Measurements from ENCODE around the gene NCAPD2. TPM values are rescaled to one million over a fixed set of nuclear protein-coding genes. Genes with fewer than 3 reads are reported as not detected.

The NCAPD2 gene
- total RNA-seq, 1 experiment from 2014 or later = 266 TPM

DNA sequence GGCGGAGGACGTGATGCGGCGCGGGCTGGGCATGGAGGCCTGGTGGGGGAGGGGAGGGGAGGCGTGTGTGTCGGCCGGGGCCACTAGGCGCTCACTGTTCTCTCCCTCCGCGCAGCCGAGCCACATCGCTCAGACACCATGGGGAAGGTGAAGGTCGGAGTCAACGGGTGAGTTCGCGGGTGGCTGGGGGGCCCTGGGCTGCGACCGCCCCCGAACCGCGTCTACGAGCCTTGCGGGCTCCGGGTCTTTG, 40.7 kb downstream of the NCAPD2 start:
- DNase-seq = no peak
- ChIA-PET POLR2A (ENCODE audit: unreplicated experiment) (interaction anchor here (0.6 to 1.1 kb wide), 8 partner anchors 22 to 317 kb away, joined by 3 to 33 read pairs (median 13); partner anchors contain the start of genes LTBR, NOP2 and ZNF384), CTCF (interaction anchor here (0.7 to 0.9 kb wide), 2 partner anchors 32 to 338 kb away, joined by 4 read pairs; no protein-coding TSS in a partner anchor)
- Histone ChIP-seq H3F3A (ENCODE audit: insufficient read depth, low read depth) (peaks cover 93% of the 10 kb centered on the region), H3K4me2 (peak overlapping the region; percentile 96), H2AFZ (no peak overlapping the region), H3K9me3 (ENCODE audit: insufficient read depth, low read depth) (no peaks in the 10 kb centered on the region), H3K4me3 (peak overlapping the region; percentile 97), H3K4me1 (replicated peaks; ENCODE audit: insufficient read depth) (peaks cover 51% of the 10 kb centered on the region), H4K20me1 (ENCODE audit: insufficient read depth) (peaks cover 45% of the 10 kb centered on the region), H3K36me3 (ENCODE audit: low read depth) (peaks cover 51% of the 10 kb centered on the region), H3K79me2 (ENCODE audit: low read depth) (peaks cover 65% of the 10 kb centered on the region), H3K9me2 (ENCODE audit: insufficient read depth) (no peaks in the 10 kb centered on the region), H3K27me3 (ENCODE audit: insufficient read depth, low read depth) (no peaks in the 10 kb centered on the region), H3K27ac (peak overlapping the region; percentile 83)
- intact Hi-C loops (cut with micrococcal nuclease; ENCODE audit: unreplicated experiment) = loop anchor here (1.0 to 10.0 kb wide), 5 partner anchors 64 to 550 kb away; partner anchors contain the start of gene VAMP1
- no peak for TF ChIP-seq EZH2 (IDR thresholded peaks at IDR 0.05; ENCODE audit: low read depth)
- TF ChIP-seq, protein P1, sequence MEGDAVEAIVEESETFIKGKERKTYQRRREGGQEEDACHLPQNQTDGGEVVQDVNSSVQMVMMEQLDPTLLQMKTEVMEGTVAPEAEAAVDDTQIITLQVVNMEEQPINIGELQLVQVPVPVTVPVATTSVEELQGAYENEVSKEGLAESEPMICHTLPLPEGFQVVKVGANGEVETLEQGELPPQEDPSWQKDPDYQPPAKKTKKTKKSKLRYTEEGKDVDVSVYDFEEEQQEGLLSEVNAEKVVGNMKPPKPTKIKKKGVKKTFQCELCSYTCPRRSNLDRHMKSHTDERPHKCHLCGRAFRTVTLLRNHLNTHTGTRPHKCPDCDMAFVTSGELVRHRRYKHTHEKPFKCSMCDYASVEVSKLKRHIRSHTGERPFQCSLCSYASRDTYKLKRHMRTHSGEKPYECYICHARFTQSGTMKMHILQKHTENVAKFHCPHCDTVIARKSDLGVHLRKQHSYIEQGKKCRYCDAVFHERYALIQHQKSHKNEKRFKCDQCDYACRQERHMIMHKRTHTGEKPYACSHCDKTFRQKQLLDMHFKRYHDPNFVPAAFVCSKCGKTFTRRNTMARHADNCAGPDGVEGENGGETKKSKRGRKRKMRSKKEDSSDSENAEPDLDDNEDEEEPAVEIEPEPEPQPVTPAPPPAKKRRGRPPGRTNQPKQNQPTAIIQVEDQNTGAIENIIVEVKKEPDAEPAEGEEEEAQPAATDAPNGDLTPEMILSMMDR (conservative IDR thresholded peaks at IDR 0.05) = no peak
- no TSS peak for BruUV-seq (replicated peaks)

- Histone ChIP-seq H3K9me2 (ENCODE audit: insufficient read depth) (no peaks in the 10 kb centered on the region), H3K4me1 (replicated peaks; ENCODE audit: insufficient read depth) (peaks cover 51% of the 10 kb centered on the region), H3K36me3 (ENCODE audit: low read depth) (peaks cover 46% of the 10 kb centered on the region), H2AFZ (no peak overlapping the region), H3K4me2 (peak overlapping the region; percentile 96), H3K9me3 (ENCODE audit: insufficient read depth, low read depth) (no peaks in the 10 kb centered on the region), H3K79me2 (ENCODE audit: low read depth) (peaks cover 60% of the 10 kb centered on the region), H3K27me3 (ENCODE audit: insufficient read depth, low read depth) (no peaks in the 10 kb centered on the region), H3F3A (ENCODE audit: insufficient read depth, low read depth) (peaks cover 93% of the 10 kb centered on the region), H3K4me3 (peak overlapping the region; percentile 97), H3K27ac (peak overlapping the region; percentile 83), H4K20me1 (ENCODE audit: insufficient read depth) (peaks cover 45% of the 10 kb centered on the region)
- TF ChIP-seq, protein P1 (conservative IDR thresholded peaks at IDR 0.05) = no peak
- no peak for TF ChIP-seq EZH2 (IDR thresholded peaks at IDR 0.05; ENCODE audit: low read depth)
- DNase-seq = peak; percentile 72 to 76
- ChIA-PET POLR2A (ENCODE audit: unreplicated experiment) (interaction anchor here (0.6 to 1.1 kb wide), 4 partner anchors 12 to 316 kb away, joined by 3 to 4 read pairs (median 3); no protein-coding TSS in a partner anchor), CTCF (interaction anchor here (0.7 kb wide), 1 partner anchor 339 kb away, joined by 4 read pairs; no protein-coding TSS in a partner anchor)
- BruUV-seq (replicated peaks) = TSS peak; percentile 42
- intact Hi-C loops (cut with micrococcal nuclease; ENCODE audit: unreplicated experiment) = loop anchor here (1.0 to 10.0 kb wide), 5 partner anchors 65 to 550 kb away; partner anchors contain the start of gene VAMP1
Measured at GRCh38 chr12:6534945-6535696, 41.2 kb downstream of the NCAPD2 start.

DNA sequence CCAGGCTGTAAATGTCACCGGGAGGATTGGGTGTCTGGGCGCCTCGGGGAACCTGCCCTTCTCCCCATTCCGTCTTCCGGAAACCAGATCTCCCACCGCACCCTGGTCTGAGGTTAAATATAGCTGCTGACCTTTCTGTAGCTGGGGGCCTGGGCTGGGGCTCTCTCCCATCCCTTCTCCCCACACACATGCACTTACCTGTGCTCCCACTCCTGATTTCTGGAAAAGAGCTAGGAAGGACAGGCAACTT, 41.7 kb downstream of the NCAPD2 start:
- no TSS peak for BruUV-seq (replicated peaks)
- H3K36me3 ChIP-seq (ENCODE audit: low read depth) = peaks cover 42% of the 10 kb centered on the region
- H3K4me1 ChIP-seq (replicated peaks; ENCODE audit: insufficient read depth) = peaks cover 50% of the 10 kb centered on the region
- H3K79me2 ChIP-seq (ENCODE audit: low read depth) = peaks cover 55% of the 10 kb centered on the region
- DNase-seq = no peak
- no peaks in the 10 kb centered on the region for H3K9me2 ChIP-seq (ENCODE audit: insufficient read depth)
- intact Hi-C loops (cut with micrococcal nuclease; ENCODE audit: unreplicated experiment) = loop anchor here (10.0 kb wide), 3 partner anchors 321 to 551 kb away; no protein-coding TSS in a partner anchor
- no peaks in the 10 kb centered on the region for H3K27me3 ChIP-seq (ENCODE audit: insufficient read depth, low read depth)
- no peak for TF ChIP-seq EZH2 (IDR thresholded peaks at IDR 0.05; ENCODE audit: low read depth)
- TF ChIP-seq, protein P1 (conservative IDR thresholded peaks at IDR 0.05) = no peak
- peaks cover 93% of the 10 kb centered on the region for H3F3A ChIP-seq (ENCODE audit: insufficient read depth, low read depth)
- H3K4me3 ChIP-seq = peak overlapping the region; percentile 97
- H3K9me3 ChIP-seq (ENCODE audit: insufficient read depth, low read depth) = no peaks in the 10 kb centered on the region
- H3K4me2 ChIP-seq = peak overlapping the region; percentile 96
- H4K20me1 ChIP-seq (ENCODE audit: insufficient read depth) = peaks cover 45% of the 10 kb centered on the region
- POLR2A ChIA-PET (ENCODE audit: unreplicated experiment) = interaction anchor here (0.6 to 0.7 kb wide), 4 partner anchors 12 to 679 kb away, joined by 3 to 5 read pairs (median 4); no protein-coding TSS in a partner anchor
- peak overlapping the region; percentile 83 for H3K27ac ChIP-seq
- CTCF ChIA-PET = no interaction called here
- H2AFZ ChIP-seq = no peak overlapping the region
